Measurements from ENCODE around the gene ANLN.

- TF ChIP-seq CTCF (IDR thresholded peaks at IDR 0.05 in 4 of 5, conservative IDR thresholded peaks at IDR 0.05 in 1 of 5): no peak
- no peak for TF ChIP-seq POLR2A (IDR thresholded peaks at IDR 0.05)
Observed at GRCh38 chr7:36408589-36408988, 18.9 kb downstream of the ANLN start.
